GM12872 (cell line): ENCODE measurements around the gene ZBTB17.

ENCODE experiments used
- TF ChIP-seq, protein P1 (sequence below): IDR thresholded peaks from 3 replicates; pipeline ENCODE4 v1.5.1; 2011; ENCODE audit warnings: low read depth, mild to moderate bottlenecking, low read length, moderate library complexity; ENCODE audit not compliant: insufficient read depth

The ZBTB17 gene

GRCh38 chr1:15955552-15955951, 20.3 kb downstream of the ZBTB17 start:
- TF ChIP-seq, protein P1, sequence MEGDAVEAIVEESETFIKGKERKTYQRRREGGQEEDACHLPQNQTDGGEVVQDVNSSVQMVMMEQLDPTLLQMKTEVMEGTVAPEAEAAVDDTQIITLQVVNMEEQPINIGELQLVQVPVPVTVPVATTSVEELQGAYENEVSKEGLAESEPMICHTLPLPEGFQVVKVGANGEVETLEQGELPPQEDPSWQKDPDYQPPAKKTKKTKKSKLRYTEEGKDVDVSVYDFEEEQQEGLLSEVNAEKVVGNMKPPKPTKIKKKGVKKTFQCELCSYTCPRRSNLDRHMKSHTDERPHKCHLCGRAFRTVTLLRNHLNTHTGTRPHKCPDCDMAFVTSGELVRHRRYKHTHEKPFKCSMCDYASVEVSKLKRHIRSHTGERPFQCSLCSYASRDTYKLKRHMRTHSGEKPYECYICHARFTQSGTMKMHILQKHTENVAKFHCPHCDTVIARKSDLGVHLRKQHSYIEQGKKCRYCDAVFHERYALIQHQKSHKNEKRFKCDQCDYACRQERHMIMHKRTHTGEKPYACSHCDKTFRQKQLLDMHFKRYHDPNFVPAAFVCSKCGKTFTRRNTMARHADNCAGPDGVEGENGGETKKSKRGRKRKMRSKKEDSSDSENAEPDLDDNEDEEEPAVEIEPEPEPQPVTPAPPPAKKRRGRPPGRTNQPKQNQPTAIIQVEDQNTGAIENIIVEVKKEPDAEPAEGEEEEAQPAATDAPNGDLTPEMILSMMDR = no peak

DNA sequence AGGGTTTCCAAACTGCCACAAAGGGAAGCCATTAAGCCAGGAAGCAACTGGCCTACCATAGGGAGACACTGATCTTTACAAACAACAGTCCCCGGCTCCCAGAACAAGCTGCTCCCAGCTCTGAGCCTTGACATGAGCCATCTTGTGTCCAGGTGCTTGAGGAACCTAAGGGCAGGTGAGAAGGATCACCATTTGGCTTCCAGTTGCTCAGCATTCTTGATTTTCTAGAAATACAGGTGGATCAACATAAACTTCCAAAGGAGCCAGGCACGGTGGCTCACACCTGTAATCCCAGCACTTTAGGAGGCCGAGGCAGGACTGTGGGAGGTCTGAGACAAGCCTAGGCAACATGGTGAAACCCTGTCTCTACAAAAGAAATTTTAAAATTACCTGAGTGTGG, 21.6 kb downstream of the ZBTB17 start:
- TF ChIP-seq, protein P1 = no peak

DNA sequence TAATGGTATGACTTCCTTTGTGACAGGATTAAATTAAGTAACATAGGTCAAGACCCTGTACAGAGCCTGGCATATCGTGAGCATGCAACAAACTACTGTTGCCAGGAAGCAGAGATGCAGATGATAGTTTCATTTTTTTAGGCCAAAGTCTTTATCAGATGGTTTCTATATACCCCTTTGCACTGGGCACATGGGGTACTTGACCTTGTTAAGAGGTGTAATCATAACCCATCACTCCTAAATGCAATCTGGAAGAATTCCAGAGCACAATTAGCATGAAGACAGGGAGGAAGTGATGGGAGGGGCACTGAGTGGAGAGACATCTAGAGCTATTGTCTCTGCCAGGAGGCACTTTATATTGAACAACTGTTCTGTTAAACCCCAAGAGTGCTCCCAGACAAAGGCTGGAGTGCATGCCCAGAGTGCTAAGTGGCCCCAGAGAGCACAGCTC, 22.1 kb downstream of the ZBTB17 start:
- TF ChIP-seq, protein P1 = no peak

- TF ChIP-seq, protein P1 = no peak
Observed at GRCh38 chr1:15953294-15953771, 22.6 kb downstream of the ZBTB17 start.

DNA sequence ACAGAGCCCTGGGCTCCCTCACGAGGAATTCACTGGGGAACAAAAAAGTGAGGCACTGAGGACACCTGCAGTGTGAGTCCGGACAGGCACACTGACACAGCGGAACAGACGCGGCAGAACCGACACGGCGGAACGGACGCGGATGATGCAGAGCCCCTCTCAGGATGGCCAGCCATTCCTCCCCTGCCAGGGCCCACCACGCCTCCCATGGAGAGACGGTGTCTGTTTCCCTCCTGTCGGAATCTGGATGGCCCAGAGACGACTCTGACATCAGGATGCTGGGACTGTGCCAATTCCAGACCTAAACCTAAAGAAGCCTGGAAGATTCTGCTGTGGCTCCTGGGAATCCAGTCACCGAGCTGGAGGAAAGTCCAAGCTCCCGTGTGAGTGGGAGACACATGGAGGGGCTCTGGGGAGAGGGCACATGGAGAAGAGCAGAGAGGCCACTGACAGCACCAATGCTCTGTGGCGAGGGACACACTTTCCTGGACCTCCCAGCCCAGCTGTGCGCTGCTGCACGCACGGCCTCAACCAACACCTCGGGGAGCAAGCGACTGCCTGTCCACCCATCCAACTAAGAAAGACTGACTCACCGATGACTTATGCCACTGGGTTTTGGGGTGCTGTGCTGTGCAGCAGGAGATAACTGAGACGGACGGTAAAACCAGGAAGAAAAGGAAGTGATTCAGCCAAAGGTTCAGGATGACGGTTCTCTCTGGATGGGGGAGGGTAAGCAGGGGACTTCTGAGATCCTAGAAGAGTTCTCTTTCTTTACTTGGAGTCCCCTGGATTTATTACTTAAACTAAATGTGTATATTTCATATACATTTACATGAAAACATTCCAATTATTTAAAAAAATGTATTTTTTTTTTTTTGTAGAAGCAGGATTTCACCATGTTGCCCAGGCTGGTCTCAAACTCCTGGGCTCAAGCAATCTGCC, 23.3 kb downstream of the ZBTB17 start:
- TF ChIP-seq, protein P1 = no peak

DNA sequence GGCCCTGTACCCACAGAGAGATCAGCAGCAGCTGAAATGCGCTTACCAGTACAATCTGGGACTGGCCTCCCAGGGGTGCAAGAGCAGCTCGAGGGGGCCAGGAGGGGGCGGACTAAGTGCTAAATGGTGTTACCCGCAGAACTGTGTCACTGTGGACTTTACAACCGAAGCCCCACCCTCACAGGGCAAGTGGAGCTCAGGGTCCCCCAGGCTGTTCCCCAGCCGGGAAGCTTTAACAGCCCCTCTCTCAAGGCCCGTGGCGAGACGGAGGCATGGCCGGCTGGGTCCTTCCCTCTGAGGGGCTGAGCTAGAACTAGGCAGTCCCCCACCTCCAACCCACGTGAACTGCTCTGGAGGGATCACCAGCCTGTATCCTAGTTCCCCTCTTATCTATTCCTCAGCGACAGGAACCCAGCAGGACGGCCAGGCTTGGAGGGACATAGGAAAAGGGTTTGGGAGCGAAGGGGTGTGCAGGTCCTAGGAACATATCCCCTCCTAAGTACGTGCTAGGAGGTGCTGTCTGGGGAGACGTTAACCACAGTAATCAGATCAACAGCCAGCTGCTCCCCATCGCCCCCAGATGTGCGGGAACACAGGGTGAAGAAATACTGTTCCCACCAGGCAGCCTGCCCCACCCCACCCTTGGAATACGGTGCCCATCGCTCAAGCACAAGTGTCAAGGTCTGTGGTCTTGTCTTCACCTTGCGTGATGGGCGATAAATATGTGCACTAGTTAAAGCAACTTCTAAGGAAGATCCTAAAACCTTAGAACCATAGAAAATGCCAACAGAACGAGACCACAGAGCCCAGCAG, 24.4 kb downstream of the ZBTB17 start:
- TF ChIP-seq, protein P1 = no peak

DNA sequence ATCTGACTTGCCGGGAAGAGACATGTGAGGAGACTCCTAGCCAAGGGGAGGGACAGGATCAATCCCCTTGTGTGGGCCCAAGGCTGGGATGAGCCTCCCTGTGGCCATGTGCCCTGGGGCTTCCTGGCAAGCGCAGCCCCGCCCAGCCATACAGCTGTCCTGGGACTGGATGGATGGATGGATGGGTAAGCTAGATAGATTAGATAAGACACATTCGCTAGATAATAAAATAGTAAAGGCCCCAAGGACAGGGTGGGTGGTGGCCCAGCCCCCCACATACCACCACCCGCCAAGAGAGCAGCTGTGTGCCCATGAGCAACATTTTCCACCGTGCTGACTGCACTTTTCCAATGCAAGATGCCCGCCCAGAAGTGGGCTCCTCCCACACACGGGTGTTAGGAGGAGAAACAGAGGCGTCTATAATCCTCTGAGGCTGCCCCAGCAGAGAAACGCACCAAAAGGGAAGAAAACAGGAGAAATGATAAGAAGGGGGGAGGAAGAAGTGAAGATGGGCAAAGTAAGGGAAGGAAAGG, 25.1 kb downstream of the ZBTB17 start:
- TF ChIP-seq, protein P1 = no peak
